H9 (cell line): ENCODE measurements around the gene UBAC1. TPM values are rescaled to one million over a fixed set of nuclear protein-coding genes. Genes with fewer than 3 reads are reported as not detected.

Experiments
- DNase-seq: peaks from one replicate; pipeline ENCODE4 v3.0.0-alpha.2; 2017
- H2AFZ ChIP-seq: one replicate; pipeline ENCODE4 v1.6.1; 2013; ENCODE audit warnings: mild to moderate bottlenecking, low read length, control low read depth, moderate library complexity
- H2AK5ac ChIP-seq: 2 replicates; pipeline ENCODE4 v1.6.1; 2013; ENCODE audit warnings: low read length, control low read depth, mixed read lengths; ENCODE audit not compliant: insufficient read length
- H2BK120ac ChIP-seq: one replicate; pipeline ENCODE4 v1.6.1; 2013; ENCODE audit warnings: low read depth, mild to moderate bottlenecking, low read length, control low read depth, inconsistent platforms; ENCODE audit not compliant: poor library complexity, severe bottlenecking
- H2BK12ac ChIP-seq: 2 replicates; pipeline ENCODE4 v1.6.1; 2013; ENCODE audit warnings: low read length, control low read depth, mixed read lengths, low read depth; ENCODE audit not compliant: insufficient read length
- H2BK15ac ChIP-seq: 2 replicates; pipeline ENCODE4 v1.6.1; 2013; ENCODE audit warnings: low read depth, low read length, control low read depth
- H2BK20ac ChIP-seq: one replicate; pipeline ENCODE4 v1.6.1; 2013; ENCODE audit warnings: low read depth, mild to moderate bottlenecking, low read length, control low read depth, inconsistent platforms; ENCODE audit not compliant: poor library complexity, severe bottlenecking
- H2BK5ac ChIP-seq: 2 replicates; pipeline ENCODE4 v1.6.1; 2013; ENCODE audit warnings: low read length, control low read depth, mixed read lengths; ENCODE audit not compliant: insufficient read length
- H3K14ac ChIP-seq: 2 replicates; pipeline ENCODE4 v1.6.1; 2013; ENCODE audit warnings: low read length, control low read depth; ENCODE audit not compliant: insufficient read depth
- H3K18ac ChIP-seq: 2 replicates; pipeline ENCODE4 v1.6.1; 2013; ENCODE audit warnings: low read depth, mild to moderate bottlenecking, mixed read lengths, low read length, control low read depth; ENCODE audit not compliant: insufficient read length
- H3K23ac ChIP-seq: 2 replicates; pipeline ENCODE4 v1.6.1; 2013; ENCODE audit warnings: low read length, control low read depth, mixed read lengths, low read depth; ENCODE audit not compliant: insufficient read length
- H3K23me2 ChIP-seq: 2 replicates; pipeline ENCODE4 v1.6.1; 2013; ENCODE audit warnings: low read depth, mild to moderate bottlenecking, mixed read lengths, low read length, control low read depth; ENCODE audit not compliant: insufficient read length, poor library complexity, severe bottlenecking
- H3K27ac ChIP-seq: 2 replicates; pipeline ENCODE4 v1.5.1; 2013; ENCODE audit warnings: low read length, control low read depth, mixed read lengths, low read depth; ENCODE audit not compliant: insufficient read length
- H3K27me3 ChIP-seq: 2 replicates; pipeline ENCODE4 v1.6.1; 2013; ENCODE audit warnings: low read length, control low read depth, inconsistent platforms; ENCODE audit not compliant: insufficient read depth
- H3K4ac ChIP-seq: 2 replicates; pipeline ENCODE4 v1.6.1; 2013; ENCODE audit warnings: low read depth, mild to moderate bottlenecking, control low read depth, inconsistent platforms, low read length, moderate library complexity
- H3K4me1 ChIP-seq: 2 replicates; pipeline ENCODE4 v1.6.1; 2013; ENCODE audit warnings: low read length, control low read depth, inconsistent platforms; ENCODE audit not compliant: insufficient read depth
- H3K4me2 ChIP-seq: 2 replicates; pipeline ENCODE4 v1.6.1; 2013; ENCODE audit warnings: low read length, control low read depth, mixed read lengths; ENCODE audit not compliant: insufficient read length, insufficient read depth
- H3K56ac ChIP-seq: 2 replicates; pipeline ENCODE4 v1.6.1; 2013; ENCODE audit warnings: low read depth, mild to moderate bottlenecking, mixed read lengths, low read length, control low read depth; ENCODE audit not compliant: insufficient read length
- H3K79me1 ChIP-seq: 2 replicates; pipeline ENCODE4 v1.6.1; 2013; ENCODE audit warnings: low read depth, mild to moderate bottlenecking, moderate library complexity, low read length, control low read depth, inconsistent platforms; ENCODE audit not compliant: insufficient read depth, poor library complexity, severe bottlenecking
- H3K79me2 ChIP-seq: 2 replicates; pipeline ENCODE4 v1.6.1; 2013; ENCODE audit warnings: low read length, control low read depth, inconsistent platforms; ENCODE audit not compliant: insufficient read depth
- H3K9ac ChIP-seq: 2 replicates; pipeline ENCODE4 v1.6.1; 2013; ENCODE audit warnings: low read length, control low read depth, mixed read lengths; ENCODE audit not compliant: insufficient read length; ENCODE audit errors: extremely low read depth
- H3K9me3 ChIP-seq: one replicate; pipeline ENCODE4 v1.6.1; 2013; ENCODE audit warnings: low read depth, low read length, inconsistent platforms; ENCODE audit not compliant: control insufficient read depth
- H3T11ph ChIP-seq: one replicate; pipeline ENCODE4 v1.6.1; 2013; ENCODE audit warnings: mild to moderate bottlenecking, low read length, control low read depth, inconsistent platforms
- H4K20me1 ChIP-seq: one replicate; pipeline ENCODE4 v1.6.1; 2013; ENCODE audit not compliant: control insufficient read depth, insufficient read length, insufficient read depth
- H4K5ac ChIP-seq: 2 replicates; pipeline ENCODE4 v1.6.1; 2013; ENCODE audit warnings: low read depth, mild to moderate bottlenecking, mixed read lengths, low read length, control low read depth; ENCODE audit not compliant: insufficient read length
- H4K8ac ChIP-seq: replicated peaks from 2 replicates; pipeline ENCODE4 v1.6.1; 2013; ENCODE audit warnings: low read length, control low read depth, mixed read lengths, low read depth; ENCODE audit not compliant: insufficient read length
- H4K91ac ChIP-seq: 2 replicates; pipeline ENCODE4 v1.6.1; 2013; ENCODE audit warnings: low read depth, mild to moderate bottlenecking, moderate library complexity, mixed read lengths, low read length, control low read depth; ENCODE audit not compliant: insufficient read length
- H3K27ac Mint-ChIP-seq, 3 experiments: 2 replicates in 2 of 3; 3 replicates in 1 of 3; pipeline ENCODE4 v1.8.0; 2020 to 2021; ENCODE audit warnings: mixed read lengths in 3 of 3, mild to moderate bottlenecking in 1 of 3, moderate library complexity in 1 of 3
- H3K27me3 Mint-ChIP-seq: 2 replicates; pipeline ENCODE4 v1.8.0; 2021; ENCODE audit warnings: low read depth, mild to moderate bottlenecking, moderate library complexity, mixed read lengths
- H3K36me3 Mint-ChIP-seq, 3 experiments: 2 replicates in 2 of 3; 3 replicates in 1 of 3; pipeline ENCODE4 v1.8.0; 2020 to 2021; ENCODE audit warnings: low read depth in 3 of 3, mixed read lengths in 3 of 3; ENCODE audit not compliant: insufficient read depth in 1 of 3
- H3K4me1 Mint-ChIP-seq, 2 experiments: 2 replicates each; pipeline ENCODE4 v1.8.0; 2020; ENCODE audit warnings: mixed read lengths in 2 of 2
- H3K4me3 Mint-ChIP-seq, 2 experiments: 2 replicates in 1 of 2; 3 replicates in 1 of 2; pipeline ENCODE4 v1.8.0; 2020 to 2021; ENCODE audit warnings: mild to moderate bottlenecking in 2 of 2, mixed read lengths in 2 of 2, moderate library complexity in 1 of 2
- H3K9me3 Mint-ChIP-seq, 2 experiments: 2 replicates in 1 of 2; 3 replicates in 1 of 2; pipeline ENCODE4 v1.8.0; 2020; ENCODE audit warnings: mild to moderate bottlenecking in 2 of 2, mixed read lengths in 2 of 2, moderate library complexity in 1 of 2
- WGBS: extraction: QIAGEN DNeasy Blood & Tissue Kit; methylation state at CpG from one replicate; pipeline ENCODE4 v1.1.7; 2013; ENCODE audit warnings: missing lambda C conversion rate, low lambda C conversion rate, mixed read lengths; ENCODE audit not compliant: insufficient read length; ENCODE audit errors: extremely low coverage; 5-methylcytosine and 5-hydroxymethylcytosine counted together
- total RNA-seq: library from RNA; stranded (reverse); gene quantifications from 2 replicates; pipeline ENCODE4 v1.2.1, GENCODE V29; 2021
- TF ChIP-seq, protein P1 (sequence below): fragments of 200-600 bp; sonication (generic); conservative IDR thresholded peaks from 3 replicates; pipeline ENCODE4 v1.8.0; 2021; ENCODE audit warnings: antibody characterized with exemption, mild to moderate bottlenecking

UBAC1 gene
- total RNA-seq, 1 experiment from 2014 or later, result 47.5 TPM

DNA sequence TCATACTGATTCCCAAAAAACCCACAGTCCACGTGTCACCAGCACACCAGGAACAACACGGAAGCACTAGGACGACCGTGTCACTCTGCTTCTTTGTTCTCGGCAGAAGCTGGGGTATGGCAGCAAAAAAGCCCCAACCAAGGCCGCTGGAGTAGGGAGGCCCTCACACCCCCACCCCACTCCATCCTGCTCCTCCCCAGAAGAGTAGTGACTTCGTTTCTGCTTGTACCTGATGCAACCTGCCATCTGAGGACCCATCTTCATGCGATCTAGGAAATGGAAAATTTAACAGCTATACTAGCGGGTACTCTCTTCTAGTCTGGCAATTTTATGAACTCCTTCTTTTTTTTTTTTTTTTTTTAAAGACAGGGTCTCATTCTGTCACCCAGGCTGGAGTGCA lies 3.7 kb downstream of the UBAC1 start:
- H3K23ac ChIP-seq, result no peak overlapping the region
- Mint-ChIP-seq H3K9me3 (no peaks in the 10 kb centered on the region), H3K4me1 (peaks cover 17 to 19% of the 10 kb centered on the region in 2 experiments), H3K36me3 (peaks cover 8 to 27% (median 27%) of the 10 kb centered on the region in 3 experiments; a peak in 6 of 7 replicates), H3K4me3 (no peak overlapping the region), H3K27ac (peak overlapping the region in 1 of 3 experiments; percentile 55; a peak in 1 of 7 replicates), H3K27me3 (peaks cover 5% of the 10 kb centered on the region)
- no peak overlapping the region for H3K27ac ChIP-seq
- H3K4me2 ChIP-seq, result no peak overlapping the region
- no peak overlapping the region for H4K91ac ChIP-seq
- no peak overlapping the region for H2AFZ ChIP-seq
- no peak overlapping the region for H2BK12ac ChIP-seq
- no peak overlapping the region for H2BK5ac ChIP-seq
- no peak overlapping the region for H3T11ph ChIP-seq
- no peaks in the 10 kb centered on the region; the same call in 1 of the 2 replicates for H3K4me1 ChIP-seq
- no peak overlapping the region for H3K56ac ChIP-seq
- H3K9ac ChIP-seq, result no peak overlapping the region
- H3K14ac ChIP-seq, result no peak overlapping the region
- H3K79me2 ChIP-seq, result peaks cover 15% of the 10 kb centered on the region; the same call in 1 of the 2 replicates
- H4K5ac ChIP-seq, result no peak overlapping the region
- no peak overlapping the region for H2BK20ac ChIP-seq
- TF ChIP-seq, protein P1, sequence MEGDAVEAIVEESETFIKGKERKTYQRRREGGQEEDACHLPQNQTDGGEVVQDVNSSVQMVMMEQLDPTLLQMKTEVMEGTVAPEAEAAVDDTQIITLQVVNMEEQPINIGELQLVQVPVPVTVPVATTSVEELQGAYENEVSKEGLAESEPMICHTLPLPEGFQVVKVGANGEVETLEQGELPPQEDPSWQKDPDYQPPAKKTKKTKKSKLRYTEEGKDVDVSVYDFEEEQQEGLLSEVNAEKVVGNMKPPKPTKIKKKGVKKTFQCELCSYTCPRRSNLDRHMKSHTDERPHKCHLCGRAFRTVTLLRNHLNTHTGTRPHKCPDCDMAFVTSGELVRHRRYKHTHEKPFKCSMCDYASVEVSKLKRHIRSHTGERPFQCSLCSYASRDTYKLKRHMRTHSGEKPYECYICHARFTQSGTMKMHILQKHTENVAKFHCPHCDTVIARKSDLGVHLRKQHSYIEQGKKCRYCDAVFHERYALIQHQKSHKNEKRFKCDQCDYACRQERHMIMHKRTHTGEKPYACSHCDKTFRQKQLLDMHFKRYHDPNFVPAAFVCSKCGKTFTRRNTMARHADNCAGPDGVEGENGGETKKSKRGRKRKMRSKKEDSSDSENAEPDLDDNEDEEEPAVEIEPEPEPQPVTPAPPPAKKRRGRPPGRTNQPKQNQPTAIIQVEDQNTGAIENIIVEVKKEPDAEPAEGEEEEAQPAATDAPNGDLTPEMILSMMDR, result no peak
- H3K18ac ChIP-seq, result no peak overlapping the region
- H2BK120ac ChIP-seq, result no peak overlapping the region
- H4K20me1 ChIP-seq, result no peaks in the 10 kb centered on the region
- H3K4ac ChIP-seq, result no peak overlapping the region
- H3K27me3 ChIP-seq, result no peaks in the 10 kb centered on the region
- no peak overlapping the region for H4K8ac ChIP-seq
- H3K79me1 ChIP-seq, result peaks cover 2% of the 10 kb centered on the region
- H2AK5ac ChIP-seq, result no peak overlapping the region
- H3K9me3 ChIP-seq, result no peaks in the 10 kb centered on the region
- H3K23me2 ChIP-seq, result peaks cover 5% of the 10 kb centered on the region
- DNase-seq, result no peak
- no CpG with 5 or more reads among the region's 9 CpGs for WGBS
- no peak overlapping the region for H2BK15ac ChIP-seq
